GM18519 (cell line): ENCODE measurements around the gene ZFYVE28.
"Not testable (repeated sequence)": the region's sequence is repeated elsewhere in the genome, so short reads cannot be mapped to it uniquely, and the experiment has no call there.

Experiments
- ATAC-seq: cut with Tn5 transposase; IDR thresholded peaks from one replicate; pipeline ENCODE4 v1.9.1; 2021; ENCODE audit warnings: mild to moderate bottlenecking, moderate library complexity; ENCODE audit not compliant: unreplicated experiment, low FRiP score

ZFYVE28 gene

GRCh38 chr4:2417765-2418649, at the start of gene ZFYVE28:
ZFYVE28 (minus strand) TSS chr4:2418645; CDS start chr4:2418323, 322 bp downstream.
- peak; percentile 11 for ATAC-seq

GRCh38 chr4:2465544-2465943, 47.1 kb upstream of the ZFYVE28 start:
- ATAC-seq, result not testable (repeated sequence)

- ATAC-seq, result no peak
These were observed 46.6 kb upstream of the ZFYVE28 start for GRCh38 chr4:2465032-2465431.

GRCh38 chr4:2462992-2463762, 44.7 kb upstream of the ZFYVE28 start:
- no peak for ATAC-seq

- no peak for ATAC-seq
These were observed 44.0 kb upstream of the ZFYVE28 start for GRCh38 chr4:2462218-2462991.

- ATAC-seq, result no peak
These were observed 43.0 kb upstream of the ZFYVE28 start for GRCh38 chr4:2461246-2461960.

- no peak for ATAC-seq
These were observed 41.3 kb upstream of the ZFYVE28 start for GRCh38 chr4:2459589-2460349.

GRCh38 chr4:2458546-2459491, 40.4 kb upstream of the ZFYVE28 start:
- no peak for ATAC-seq

GRCh38 chr4:2457481-2458295, 39.2 kb upstream of the ZFYVE28 start:
- no peak for ATAC-seq

GRCh38 chr4:2451821-2452785, 33.7 kb upstream of the ZFYVE28 start:
- ATAC-seq, result no peak

GRCh38 chr4:2451036-2451520, 32.6 kb upstream of the ZFYVE28 start:
- no peak for ATAC-seq

GRCh38 chr4:2450394-2451035, 32.1 kb upstream of the ZFYVE28 start:
- no peak for ATAC-seq

- ATAC-seq, result no peak
These were observed 31.3 kb upstream of the ZFYVE28 start for GRCh38 chr4:2449511-2450392.

- ATAC-seq, result no peak
These were observed 30.6 kb upstream of the ZFYVE28 start for GRCh38 chr4:2449051-2449450.

- ATAC-seq, result no peak
These were observed 30.1 kb upstream of the ZFYVE28 start for GRCh38 chr4:2448589-2448988.
